ENCODE data around the gene TXNDC9. TPM values are rescaled to one million over a fixed set of nuclear protein-coding genes. Genes with fewer than 3 reads are reported as not detected.

The TXNDC9 gene, protein sequence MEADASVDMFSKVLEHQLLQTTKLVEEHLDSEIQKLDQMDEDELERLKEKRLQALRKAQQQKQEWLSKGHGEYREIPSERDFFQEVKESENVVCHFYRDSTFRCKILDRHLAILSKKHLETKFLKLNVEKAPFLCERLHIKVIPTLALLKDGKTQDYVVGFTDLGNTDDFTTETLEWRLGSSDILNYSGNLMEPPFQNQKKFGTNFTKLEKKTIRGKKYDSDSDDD
- 10 to 100 TPM; 13.0 to 20.3 (median 17.2) TPM for total RNA-seq
- 10 to 100 TPM; 21.6 to 32.1 (median 28.8) TPM for polyA plus RNA-seq
- long read RNA-seq, donor 1, transcript TXNDC9-201 (5 exons, 1,637 nt): major isoform, 15 of 17 reads
- long read RNA-seq, donor 1, partial matches to known transcripts: 0 of 17 reads
- long read RNA-seq, donor 1, other reads (novel, unspliced or antisense): 0 of 17 reads
- long read RNA-seq, donor 2, transcript TXNDC9-201 (5 exons, 1,637 nt): major isoform, 42 of 47 reads
- long read RNA-seq, donor 2, partial matches to known transcripts: 0 of 47 reads
- long read RNA-seq, donor 2, other reads (novel, unspliced or antisense): 3 of 47 reads

DNA sequence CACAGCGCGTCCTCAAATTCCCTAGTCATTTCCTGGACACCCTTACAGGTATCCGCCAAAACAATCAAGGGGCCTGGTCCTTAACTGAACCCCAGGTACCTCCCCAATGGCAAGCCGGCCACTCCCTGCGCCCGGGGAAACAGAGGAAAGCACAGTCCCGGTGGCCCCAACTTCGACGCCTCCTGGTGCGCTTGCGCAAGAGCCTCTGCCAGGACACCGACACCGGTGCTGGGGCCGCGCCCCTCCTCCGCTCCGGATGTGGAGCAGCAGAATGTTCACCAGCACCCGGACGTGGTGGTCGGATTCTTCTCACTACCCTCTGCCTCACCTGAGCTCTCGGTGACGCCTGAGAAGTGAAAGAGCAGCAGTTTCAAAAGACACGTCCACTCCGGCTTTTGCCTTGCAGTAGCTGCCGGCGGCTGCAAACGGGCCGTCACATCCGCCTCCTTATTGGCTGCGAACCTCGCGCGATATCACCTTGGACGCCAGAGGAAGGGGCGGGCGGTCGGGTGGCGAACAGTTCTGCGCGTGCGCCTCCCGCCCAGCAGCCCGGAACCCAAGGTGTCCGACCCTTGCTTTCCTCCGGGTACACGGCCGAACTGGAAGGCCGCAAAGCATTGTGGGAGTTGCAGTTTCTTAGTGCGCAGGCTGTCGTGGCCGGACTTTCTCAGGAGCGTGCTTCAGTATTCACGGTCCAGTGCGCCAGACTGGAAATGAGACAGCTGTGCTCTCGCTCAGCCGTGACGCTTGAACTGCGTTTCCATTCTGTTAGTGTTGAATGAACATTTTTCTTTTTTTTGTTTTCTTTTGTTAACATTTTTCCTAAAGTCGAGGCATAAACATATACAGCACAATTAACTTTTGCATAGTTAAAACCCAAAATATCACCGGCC lies at the start of gene TXNDC9:
TXNDC9 (minus strand) TSS at position 423 of the 893 bp plus-strand sequence. CDS start 3,123 bp downstream, outside the sequence.
- Histone ChIP-seq H3K36me3 (ENCODE audit: insufficient read depth in 1 of 2, low read depth in 1 of 2) (peaks cover 0 to 23% of the 10 kb centered on the region in 2 donors), H3K27ac (peak within 1 kb of the TSS; percentile 97), H3K27me3 (ENCODE audit: insufficient read depth in 3 of 3, low read length in 2 of 3) (no peaks in the 10 kb centered on the region), H3K4me1 (peaks cover 46% of the 10 kb centered on the region), H3K9me3 (no peaks in the 10 kb centered on the region), H3K4me3 (peak within 1 kb of the TSS; percentile 95)
- TF ChIP-seq, protein P1, sequence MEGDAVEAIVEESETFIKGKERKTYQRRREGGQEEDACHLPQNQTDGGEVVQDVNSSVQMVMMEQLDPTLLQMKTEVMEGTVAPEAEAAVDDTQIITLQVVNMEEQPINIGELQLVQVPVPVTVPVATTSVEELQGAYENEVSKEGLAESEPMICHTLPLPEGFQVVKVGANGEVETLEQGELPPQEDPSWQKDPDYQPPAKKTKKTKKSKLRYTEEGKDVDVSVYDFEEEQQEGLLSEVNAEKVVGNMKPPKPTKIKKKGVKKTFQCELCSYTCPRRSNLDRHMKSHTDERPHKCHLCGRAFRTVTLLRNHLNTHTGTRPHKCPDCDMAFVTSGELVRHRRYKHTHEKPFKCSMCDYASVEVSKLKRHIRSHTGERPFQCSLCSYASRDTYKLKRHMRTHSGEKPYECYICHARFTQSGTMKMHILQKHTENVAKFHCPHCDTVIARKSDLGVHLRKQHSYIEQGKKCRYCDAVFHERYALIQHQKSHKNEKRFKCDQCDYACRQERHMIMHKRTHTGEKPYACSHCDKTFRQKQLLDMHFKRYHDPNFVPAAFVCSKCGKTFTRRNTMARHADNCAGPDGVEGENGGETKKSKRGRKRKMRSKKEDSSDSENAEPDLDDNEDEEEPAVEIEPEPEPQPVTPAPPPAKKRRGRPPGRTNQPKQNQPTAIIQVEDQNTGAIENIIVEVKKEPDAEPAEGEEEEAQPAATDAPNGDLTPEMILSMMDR (IDR thresholded peaks at IDR 0.05): no peak
- WGBS, 3 donors: 0 to 1% (median 0%) methylated on average over 58 to 60 of the region's 60 CpGs
- ATAC-seq (peak; percentile 91 to 94 (median 92)), DNase-seq (peak; percentile 98 to 99)
- intact Hi-C loops (cut with DNase I): loop anchor here (1.0 to 10.0 kb wide), 4 partner anchors 151 to 156 kb away; partner anchors contain the start of genes MITD1 (in 2 of the 2), MRPL30 (in 2 of the 2) and REV1 (in 2 of the 2)

DNA sequence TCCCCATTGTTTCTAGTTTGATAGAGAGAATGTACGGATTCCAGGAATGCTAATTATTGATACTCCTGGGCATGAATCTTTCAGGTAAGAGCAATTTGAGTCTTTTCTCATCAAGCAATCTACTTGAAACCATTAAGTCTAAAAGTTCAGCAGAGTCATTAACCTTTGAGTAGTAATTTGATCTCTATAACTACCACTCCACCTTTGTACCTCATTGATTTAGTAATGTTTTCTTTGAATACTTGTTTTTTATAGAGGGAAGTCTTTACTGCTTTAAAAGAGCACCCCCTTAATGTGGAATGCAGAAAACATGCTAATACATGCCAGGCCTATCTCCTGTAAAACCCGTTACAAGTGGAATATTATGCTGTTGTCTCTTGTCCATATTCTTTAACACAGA lies 46.0 kb upstream of the TXNDC9 start:
- H3K4me1 ChIP-seq: no peaks in the 10 kb centered on the region
- ATAC-seq (no peak), DNase-seq (no peak)
- no peak overlapping the region for H3K27ac ChIP-seq
- intact Hi-C loops (cut with DNase I): no loop called here
- peaks cover 0 to 85% of the 10 kb centered on the region in 2 donors for H3K36me3 ChIP-seq (ENCODE audit: insufficient read depth in 1 of 2, low read depth in 1 of 2)
- TF ChIP-seq, protein P1 (IDR thresholded peaks at IDR 0.05): no peak
- no peaks in the 10 kb centered on the region for H3K9me3 ChIP-seq
- H3K4me3 ChIP-seq: no peak overlapping the region
- WGBS, 3 donors: 95 to 98% (median 97%) methylated on average over 2 of the region's 2 CpGs
- H3K27me3 ChIP-seq (ENCODE audit: insufficient read depth in 3 of 3, low read length in 2 of 3): no peaks in the 10 kb centered on the region

DNA sequence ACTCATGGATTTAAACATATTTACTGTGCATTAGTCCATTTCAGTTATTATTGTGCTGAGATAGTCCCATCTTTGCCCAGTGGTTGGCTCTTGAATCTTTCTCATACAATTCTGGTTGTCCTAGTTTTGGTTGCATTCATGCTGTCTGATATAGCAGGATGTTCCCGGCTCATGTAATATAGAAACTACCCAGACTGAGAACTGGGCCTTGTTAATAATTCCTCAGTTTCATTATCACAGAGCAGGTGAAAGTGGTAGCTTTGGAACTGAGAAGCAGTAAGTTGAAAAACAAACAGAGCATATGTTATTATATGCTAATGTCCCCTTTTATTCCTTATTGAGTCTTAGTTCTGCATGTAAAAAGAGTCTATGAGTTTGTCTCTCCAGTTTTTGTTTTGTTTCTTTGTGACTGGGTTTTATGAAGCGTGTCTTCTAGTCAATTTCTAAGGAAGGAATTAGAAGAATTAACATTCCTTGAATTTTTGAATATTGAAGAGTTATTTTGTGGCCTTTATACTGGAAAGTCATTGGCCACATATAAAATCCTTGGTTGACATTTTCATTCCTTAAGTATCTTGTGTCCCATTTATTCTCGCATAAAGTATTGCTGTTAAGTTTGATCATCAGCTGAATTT lies 44.4 kb upstream of the TXNDC9 start:
- Histone ChIP-seq H3K27ac (no peak overlapping the region), H3K9me3 (no peaks in the 10 kb centered on the region), H3K4me3 (no peak overlapping the region), H3K27me3 (ENCODE audit: insufficient read depth in 3 of 3, low read length in 2 of 3) (no peaks in the 10 kb centered on the region), H3K36me3 (ENCODE audit: insufficient read depth in 1 of 2, low read depth in 1 of 2) (peaks cover 0 to 95% of the 10 kb centered on the region in 2 donors), H3K4me1 (no peaks in the 10 kb centered on the region)
- ATAC-seq: no peak
- TF ChIP-seq, protein P1 (IDR thresholded peaks at IDR 0.05): no peak
- DNase-seq: no peak
- WGBS, 3 donors: 95 to 97% (median 96%) methylated on average over 3 of the region's 3 CpGs
- intact Hi-C loops (cut with DNase I): no loop called here

DNA sequence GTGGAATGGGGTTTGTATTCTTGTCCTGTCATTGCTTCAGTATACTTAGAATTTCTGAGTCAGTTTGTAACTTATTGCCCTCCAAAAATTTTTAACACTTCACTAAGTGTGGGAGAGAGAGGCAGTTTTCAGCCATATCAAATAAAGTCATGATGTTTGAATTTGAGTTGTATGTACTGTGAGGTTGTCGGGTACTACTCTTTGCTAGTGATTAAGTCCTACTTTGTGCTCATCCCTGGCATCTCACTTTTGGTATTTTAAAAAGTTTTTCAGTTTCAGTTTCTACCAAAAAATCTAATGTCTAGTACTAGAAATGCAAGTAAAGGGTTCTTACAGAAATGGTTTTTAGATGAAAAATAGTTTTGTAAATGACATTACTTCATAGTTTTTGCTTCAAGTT lies 41.7 kb upstream of the TXNDC9 start:
- H3K27me3 ChIP-seq (ENCODE audit: insufficient read depth in 3 of 3, low read length in 2 of 3): no peaks in the 10 kb centered on the region
- H3K27ac ChIP-seq: no peak overlapping the region
- no peaks in the 10 kb centered on the region for H3K4me1 ChIP-seq
- ATAC-seq (no peak), DNase-seq (no peak)
- 95 to 100% (median 97%) methylated on average over 1 of the region's 1 CpG for WGBS, 3 donors
- TF ChIP-seq, protein P1 (IDR thresholded peaks at IDR 0.05): no peak
- intact Hi-C loops (cut with DNase I): no loop called here
- peaks cover 0 to 98% of the 10 kb centered on the region in 2 donors for H3K36me3 ChIP-seq (ENCODE audit: insufficient read depth in 1 of 2, low read depth in 1 of 2)
- no peak overlapping the region for H3K4me3 ChIP-seq
- peaks cover 5% of the 10 kb centered on the region for H3K9me3 ChIP-seq

All from psoas muscle (tissue), 8 donors.